Measurements from ENCODE around the gene IQCF5.

- TF ChIP-seq, protein P1, sequence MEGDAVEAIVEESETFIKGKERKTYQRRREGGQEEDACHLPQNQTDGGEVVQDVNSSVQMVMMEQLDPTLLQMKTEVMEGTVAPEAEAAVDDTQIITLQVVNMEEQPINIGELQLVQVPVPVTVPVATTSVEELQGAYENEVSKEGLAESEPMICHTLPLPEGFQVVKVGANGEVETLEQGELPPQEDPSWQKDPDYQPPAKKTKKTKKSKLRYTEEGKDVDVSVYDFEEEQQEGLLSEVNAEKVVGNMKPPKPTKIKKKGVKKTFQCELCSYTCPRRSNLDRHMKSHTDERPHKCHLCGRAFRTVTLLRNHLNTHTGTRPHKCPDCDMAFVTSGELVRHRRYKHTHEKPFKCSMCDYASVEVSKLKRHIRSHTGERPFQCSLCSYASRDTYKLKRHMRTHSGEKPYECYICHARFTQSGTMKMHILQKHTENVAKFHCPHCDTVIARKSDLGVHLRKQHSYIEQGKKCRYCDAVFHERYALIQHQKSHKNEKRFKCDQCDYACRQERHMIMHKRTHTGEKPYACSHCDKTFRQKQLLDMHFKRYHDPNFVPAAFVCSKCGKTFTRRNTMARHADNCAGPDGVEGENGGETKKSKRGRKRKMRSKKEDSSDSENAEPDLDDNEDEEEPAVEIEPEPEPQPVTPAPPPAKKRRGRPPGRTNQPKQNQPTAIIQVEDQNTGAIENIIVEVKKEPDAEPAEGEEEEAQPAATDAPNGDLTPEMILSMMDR (IDR thresholded peaks at IDR 0.05), result no peak
- no peak for TF ChIP-seq EP300 (IDR thresholded peaks at IDR 0.05)
- no peak for TF ChIP-seq POLR2AphosphoS5 (IDR thresholded peaks at IDR 0.05)
- no peak for TF ChIP-seq POLR2A (IDR thresholded peaks at IDR 0.05)
These were observed 16.0 kb upstream of the IQCF5 start for GRCh38 chr3:51891242-51892039.
